HG03139 (cell line): ENCODE data around the gene SPOP.

Experiments
- ATAC-seq: cut with Tn5 transposase; IDR thresholded peaks from one replicate; pipeline ENCODE4 v1.9.1; 2021; ENCODE audit not compliant: unreplicated experiment

SPOP gene

DNA sequence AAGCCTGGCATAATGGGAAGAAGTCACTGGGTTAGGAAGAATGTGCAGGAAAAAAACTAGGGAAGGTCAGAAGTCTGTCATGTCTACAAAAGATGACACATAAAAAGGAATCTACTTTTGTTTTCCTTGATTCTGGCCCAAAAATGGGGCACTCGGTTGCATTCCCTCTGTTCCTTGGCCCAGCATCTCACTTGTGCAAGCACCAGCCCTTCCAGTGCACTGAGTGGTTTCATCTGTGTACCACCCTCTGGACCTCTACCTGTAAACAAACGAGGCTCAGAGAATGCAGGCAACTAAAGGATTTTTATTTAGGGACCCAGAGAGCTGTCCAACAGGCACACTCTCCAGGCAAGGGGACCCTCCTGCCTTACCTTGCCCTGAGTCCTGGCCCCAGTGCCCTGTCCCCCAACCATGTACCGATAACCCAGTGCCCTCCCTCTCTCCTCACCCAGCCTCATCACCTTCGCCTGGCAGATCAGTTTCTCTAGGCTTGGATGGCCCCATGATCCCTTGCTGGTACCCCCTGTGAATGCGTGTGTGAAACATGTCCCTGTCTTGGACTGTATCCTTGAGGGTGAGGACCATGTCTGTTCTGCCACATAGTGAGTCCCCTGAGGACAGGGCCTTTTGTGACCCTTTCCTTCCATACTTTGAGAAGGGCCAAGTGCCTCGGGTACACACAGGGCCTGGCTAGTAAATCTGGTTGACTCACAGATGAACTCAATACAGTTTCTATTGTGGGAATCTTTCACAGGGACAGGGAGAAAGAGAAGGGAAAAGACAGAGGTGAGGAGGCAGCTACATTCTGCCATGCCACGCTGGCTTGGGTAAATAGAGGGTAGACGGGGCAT, 88.9 kb downstream of the SPOP start:
- no peak for ATAC-seq

DNA sequence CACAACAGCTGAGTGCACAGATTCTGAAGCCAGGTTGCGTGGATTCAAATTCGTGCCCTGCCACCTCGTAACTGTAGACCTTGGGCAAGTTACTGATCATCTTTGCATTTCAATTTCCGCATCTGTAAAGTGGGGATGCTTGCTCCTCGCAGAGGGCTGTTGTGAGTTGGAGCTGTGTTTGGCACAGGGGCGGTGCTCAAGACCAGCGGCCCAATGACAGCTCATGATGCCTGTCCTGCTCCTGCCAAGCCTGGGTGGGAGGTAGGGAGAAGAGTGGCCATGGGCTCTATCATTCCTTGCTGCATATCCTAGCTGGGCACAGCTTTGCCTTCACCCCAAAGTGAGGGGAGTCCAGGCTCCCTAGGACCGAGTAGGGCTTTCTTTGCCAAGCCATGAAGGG, 89.6 kb downstream of the SPOP start:
- ATAC-seq = no peak

DNA sequence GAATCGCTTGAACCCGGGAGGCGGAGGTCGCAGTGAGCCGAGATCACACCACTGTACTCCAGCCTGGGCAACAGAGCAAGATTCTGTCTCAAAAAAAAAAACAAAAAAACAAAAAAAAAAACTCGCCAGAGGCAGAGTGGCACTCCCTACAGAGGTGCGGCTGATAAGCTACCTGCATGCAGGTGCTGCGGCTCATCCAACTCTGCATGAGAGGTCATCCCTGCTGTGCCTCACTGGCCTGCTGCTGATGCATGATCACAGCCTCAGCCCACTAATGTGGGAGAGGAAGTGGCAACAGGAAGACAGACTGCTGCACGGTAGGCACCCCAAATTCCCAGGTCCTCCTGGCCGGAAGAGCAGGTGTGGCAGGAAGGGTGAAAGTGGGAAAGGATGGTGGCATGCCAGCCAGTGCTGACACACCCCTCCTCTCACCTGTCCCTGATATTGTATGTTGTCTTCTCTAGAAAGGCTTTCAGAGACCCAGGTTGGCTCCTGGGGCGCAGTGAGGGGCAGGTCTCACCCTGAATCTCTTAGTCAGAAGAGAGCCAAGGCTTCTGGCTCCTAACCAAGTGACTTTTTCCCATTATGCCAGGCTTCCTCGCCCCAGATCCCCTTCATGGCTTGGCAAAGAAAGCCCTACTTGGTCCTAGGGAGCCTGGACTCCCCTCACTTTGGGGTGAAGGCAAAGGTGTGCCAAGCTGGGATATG, 90.4 kb downstream of the SPOP start:
- ATAC-seq = no peak

DNA sequence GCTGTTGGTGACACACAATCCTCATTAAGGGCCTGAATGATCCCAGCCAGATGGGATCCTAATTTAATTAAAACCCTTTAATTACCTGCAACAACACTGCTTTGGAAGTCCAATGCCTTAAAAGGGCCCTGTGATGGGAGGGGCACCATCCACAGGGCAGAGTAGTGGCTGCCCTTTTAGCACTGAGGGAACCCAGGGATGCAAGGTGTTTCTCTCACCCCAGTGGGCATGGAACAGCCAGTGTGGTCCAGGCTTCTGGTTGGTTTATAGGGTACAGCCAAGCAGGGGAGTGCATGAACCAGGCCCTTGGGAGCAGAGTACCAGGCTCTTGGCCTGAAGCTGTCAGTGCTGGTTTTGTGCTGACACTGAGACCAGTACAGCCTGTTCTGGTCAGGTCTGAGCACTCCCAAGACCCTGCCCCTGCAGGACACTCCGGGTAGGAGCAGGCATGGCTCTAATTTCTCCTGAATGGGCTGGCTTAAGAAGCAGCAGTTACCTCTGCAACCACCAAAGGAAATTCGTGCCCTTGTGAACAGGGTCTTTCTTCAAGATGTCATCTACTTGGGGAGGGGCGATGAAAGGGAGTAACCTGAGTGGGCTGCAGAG, 92.4 kb downstream of the SPOP start:
- ATAC-seq = no peak

- ATAC-seq = no peak
Observed at GRCh38 chr17:49583889-49584288, 94.0 kb downstream of the SPOP start.

GRCh38 chr17:49583226-49583625, 94.7 kb downstream of the SPOP start:
- ATAC-seq = no peak

DNA sequence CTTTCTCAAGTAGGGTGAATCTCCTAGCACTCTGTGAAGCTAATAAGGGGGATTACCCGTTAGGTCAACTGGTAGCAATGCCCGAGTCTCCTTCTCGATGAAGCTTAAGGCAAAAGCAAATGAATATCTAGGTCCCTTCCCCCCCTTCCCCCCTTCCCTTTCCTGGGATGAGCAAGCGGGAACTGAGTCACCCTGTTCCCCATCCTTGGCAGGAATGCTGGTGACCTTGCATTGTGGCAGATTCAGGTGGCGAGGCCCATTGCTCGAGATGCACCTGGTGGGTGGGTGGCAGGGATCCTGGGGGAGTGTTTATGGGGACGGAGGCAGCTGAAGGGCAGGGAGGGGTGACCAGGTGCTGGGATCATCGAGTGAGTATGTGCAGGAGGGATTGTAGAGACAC, 95.1 kb downstream of the SPOP start:
- no peak for ATAC-seq

- no peak for ATAC-seq
Observed at GRCh38 chr17:49582055-49582722, 95.7 kb downstream of the SPOP start.

GRCh38 chr17:49581648-49581998, 96.3 kb downstream of the SPOP start:
- no peak for ATAC-seq

DNA sequence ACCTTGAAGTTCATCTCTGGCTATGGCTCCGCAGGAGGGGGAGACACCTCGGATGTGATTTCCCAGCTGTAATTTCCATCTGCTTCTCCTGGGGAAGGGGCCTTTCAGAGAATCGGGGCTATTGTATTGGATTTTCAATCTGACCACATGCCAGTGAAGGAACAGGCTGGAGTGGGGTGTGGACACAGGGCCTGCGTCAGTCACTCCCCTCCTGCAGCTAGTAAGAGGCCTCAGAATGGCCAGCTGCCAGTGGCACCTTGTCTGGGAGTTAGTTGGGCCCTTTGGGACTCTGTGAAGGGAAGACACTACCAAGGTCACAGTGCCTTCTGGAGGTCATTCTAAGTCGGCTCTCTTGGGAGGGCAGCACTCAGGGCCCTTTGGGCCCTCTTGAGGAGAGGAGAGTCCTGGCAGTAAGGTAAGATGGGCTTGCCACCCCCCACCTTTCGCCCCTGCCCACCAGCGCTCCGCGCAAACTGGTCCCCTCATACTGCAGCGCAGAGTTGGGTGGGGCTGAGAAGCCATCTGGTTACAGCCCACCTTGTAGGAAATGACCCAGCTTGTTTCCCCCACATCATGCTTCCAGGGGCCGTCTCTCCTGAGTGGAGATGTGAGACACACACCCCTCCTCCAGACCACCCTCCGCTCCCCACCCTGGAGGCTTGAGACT, 96.8 kb downstream of the SPOP start:
- no peak for ATAC-seq

DNA sequence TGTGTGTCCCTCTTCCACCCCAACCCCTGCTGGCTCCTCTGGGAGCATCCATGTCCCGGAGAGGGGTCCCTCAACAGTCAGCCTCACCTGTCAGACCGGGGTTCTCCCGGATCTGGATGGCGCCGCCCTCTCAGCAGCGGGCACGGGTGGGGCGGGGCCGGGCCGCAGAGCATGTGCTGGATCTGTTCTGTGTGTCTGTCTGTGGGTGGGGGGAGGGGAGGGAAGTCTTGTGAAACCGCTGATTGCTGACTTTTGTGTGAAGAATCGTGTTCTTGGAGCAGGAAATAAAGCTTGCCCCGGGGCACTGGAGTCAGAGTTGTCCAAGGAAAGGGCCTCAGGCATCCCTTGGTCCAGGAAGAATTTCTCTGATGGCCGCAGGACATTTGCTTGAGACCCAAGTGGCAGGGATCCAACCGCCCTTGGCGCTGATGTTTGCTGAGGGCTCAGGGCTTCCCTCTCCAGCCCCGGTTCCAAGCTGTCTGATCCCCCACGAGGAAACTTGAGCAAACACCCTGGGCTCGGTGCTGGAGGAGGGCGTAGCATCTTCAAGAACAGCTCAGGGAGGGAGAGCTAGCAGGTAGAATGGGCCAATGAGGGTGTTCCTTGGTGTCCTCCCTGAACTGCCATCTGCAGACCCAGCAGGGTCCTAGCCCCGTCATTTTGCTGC, 97.7 kb downstream of the SPOP start:
- no peak for ATAC-seq

GRCh38 chr17:49579522-49579921, 98.4 kb downstream of the SPOP start:
- no peak for ATAC-seq

DNA sequence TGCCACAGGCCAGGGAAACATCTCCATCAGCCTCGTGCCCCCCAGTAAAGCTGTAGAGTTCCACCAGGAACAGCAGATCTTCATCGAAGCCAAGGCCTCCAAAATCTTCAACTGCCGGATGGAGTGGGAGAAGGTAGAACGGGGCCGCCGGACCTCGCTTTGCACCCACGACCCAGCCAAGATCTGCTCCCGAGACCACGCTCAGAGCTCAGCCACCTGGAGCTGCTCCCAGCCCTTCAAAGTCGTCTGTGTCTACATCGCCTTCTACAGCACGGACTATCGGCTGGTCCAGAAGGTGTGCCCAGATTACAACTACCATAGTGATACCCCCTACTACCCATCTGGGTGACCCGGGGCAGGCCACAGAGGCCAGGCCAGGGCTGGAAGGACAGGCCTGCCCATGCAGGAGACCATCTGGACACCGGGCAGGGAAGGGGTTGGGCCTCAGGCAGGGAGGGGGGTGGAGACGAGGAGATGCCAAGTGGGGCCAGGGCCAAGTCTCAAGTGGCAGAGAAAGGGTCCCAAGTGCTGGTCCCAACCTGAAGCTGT, 98.9 kb downstream of the SPOP start:
- no peak for ATAC-seq

DNA sequence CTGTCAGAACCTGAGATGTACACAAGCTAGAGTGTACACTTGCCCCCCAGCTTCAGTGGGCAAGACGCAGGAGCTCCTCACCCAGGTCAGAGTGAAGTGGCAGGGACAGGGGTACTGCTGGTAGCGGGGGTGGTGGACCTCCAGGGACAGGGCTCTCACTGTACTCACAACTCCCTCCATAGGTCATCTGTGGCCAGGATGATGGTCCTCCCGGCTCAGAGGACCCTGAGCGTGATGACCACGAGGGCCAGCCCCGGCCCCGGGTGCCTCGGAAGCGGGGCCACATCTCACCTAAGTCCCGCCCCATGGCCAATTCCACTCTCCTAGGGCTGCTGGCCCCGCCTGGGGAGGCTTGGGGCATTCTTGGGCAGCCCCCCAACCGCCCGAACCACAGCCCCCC, 99.5 kb downstream of the SPOP start:
- no peak for ATAC-seq

DNA sequence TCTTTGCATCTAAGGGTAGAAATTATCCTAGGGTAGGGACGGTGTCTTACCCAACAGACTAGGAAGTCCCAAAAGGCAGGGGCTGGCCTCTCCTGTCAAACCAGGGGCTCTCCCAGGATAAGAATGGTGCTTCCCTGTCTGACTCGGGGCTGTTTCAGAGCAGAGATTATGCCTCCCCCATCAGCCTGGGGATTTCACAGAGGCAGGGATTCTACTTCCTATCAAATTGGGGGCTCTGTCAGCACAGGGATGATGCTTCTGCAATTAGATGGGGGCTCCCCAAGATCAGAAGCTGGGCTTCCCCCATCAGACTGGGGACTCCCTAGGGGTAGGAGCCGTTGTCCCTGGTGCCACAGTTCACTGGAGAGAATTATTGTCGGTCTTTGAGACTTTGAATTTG, 99.9 kb downstream of the SPOP start:
- no peak for ATAC-seq

DNA sequence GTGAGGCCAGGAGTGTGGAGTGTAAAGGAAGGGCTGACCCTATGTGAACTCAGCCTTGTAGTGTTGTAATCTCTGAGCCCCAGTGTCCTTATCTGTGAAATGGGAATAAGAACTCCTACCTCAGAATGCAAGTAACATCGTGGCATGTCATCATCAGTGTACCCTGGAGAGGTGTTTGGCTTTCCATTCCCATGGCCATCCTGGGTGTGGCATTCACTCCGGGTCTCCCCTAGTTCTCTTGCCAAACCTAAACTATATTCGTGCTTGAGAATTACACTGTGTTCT, 100.3 kb downstream of the SPOP start:
- no peak for ATAC-seq

- ATAC-seq = no peak
Observed at GRCh38 chr17:49576917-49577649, 100.8 kb downstream of the SPOP start.

DNA sequence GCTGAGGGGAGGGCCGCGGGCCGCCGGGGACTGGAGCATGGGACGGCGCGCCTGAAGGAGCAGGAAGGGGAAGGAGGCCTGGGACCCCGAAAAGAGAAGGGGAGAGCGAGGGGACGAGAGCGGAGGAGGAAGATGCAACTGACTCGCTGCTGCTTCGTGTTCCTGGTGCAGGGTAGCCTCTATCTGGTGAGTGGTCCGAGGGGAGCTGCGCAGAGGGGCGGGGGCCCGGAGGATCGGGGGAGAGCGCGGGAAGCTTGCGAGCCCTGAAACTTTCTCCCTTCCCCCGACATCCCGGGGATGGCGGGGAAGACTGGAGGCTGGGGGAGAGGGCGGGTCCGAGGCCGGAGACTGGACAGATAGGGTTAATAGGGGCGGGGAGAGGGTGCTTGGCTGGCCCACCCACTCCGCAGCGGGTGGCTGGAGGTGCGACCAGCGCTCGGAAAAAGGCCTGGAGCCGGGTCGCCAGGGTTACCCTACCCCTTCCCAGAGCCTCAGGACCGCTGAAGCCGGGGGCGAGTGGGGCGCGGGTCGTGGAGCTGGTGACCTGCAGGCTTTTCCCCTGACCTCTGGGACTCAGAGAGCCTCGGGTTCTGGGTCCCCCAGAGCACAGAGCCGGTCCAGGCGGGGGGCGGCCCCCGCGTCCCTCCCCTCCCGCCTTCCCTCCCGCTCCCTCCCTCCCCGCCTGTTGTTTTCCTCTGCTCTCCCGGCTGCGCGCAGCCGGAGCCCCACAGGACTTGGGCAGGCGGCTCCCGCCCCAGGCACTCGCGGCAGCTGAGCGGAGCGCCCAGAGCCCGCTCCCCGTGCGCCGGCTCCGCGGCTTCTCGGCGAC, 101.6 kb downstream of the SPOP start:
- ATAC-seq = no peak

DNA sequence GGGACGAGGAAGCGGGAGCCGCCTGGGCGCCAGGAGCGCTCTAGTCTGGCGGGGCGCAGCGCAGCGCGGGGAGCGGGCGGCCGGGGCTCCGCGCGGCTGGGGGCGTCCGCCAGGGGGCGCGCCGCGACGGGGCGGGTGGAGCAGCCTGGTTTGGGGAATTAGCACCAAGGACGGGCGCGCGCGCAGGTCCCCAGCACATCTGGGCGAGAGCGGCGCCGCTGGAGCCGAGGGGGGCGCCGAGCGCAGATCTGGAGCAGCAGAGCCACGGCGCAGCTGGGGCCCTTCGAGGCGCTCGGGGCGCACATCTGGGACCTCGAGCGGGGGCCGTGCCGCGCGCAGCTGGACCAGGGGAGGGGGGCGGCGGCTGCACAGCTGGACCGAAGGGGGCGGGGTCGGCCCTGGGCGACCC, 102.2 kb downstream of the SPOP start, which contains the start of gene NXPH3:
TSS of gene NXPH3 (plus strand) at position 193 of the 409 bp plus-strand sequence. CDS start 349 bp downstream, outside the sequence.
- no peak for ATAC-seq
